Loucy (cell line): Measurements from ENCODE around the gene CCL5.
A peak's percentile ranks its signal among the peaks of the same experiment; 100 is the strongest.

Experiments used
- H2AFZ ChIP-seq: fragments of 200-600 bp; sonication (generic); 2 replicates; pipeline ENCODE4 v1.6.0; 2016; ENCODE audit warnings: antibody characterized with exemption, mild to moderate bottlenecking, low read length, moderate library complexity
- H3F3A ChIP-seq: fragments of 200-600 bp; 2 replicates; pipeline ENCODE4 v1.6.0; 2016; ENCODE audit warnings: antibody characterized with exemption, low read depth, mild to moderate bottlenecking
- H3K27me3 ChIP-seq: fragments of 200-600 bp; sonication (generic); 2 replicates; pipeline ENCODE4 v1.6.1; 2014; ENCODE audit warnings: low read length, mild to moderate bottlenecking; ENCODE audit not compliant: insufficient read depth, poor library complexity, severe bottlenecking
- H3K36me3 ChIP-seq: fragments of 200-600 bp; sonication (generic); 2 replicates; pipeline ENCODE4 v1.6.1; 2016; ENCODE audit warnings: low read length; ENCODE audit not compliant: insufficient read depth
- H3K4me1 ChIP-seq: fragments of 200-600 bp; sonication (generic); 2 replicates; pipeline ENCODE4 v1.5.1; 2014; ENCODE audit warnings: low read length, mild to moderate bottlenecking; ENCODE audit not compliant: insufficient read depth, poor library complexity, severe bottlenecking
- H3K4me2 ChIP-seq: fragments of 200-600 bp; sonication (generic); 2 replicates; pipeline ENCODE4 v1.6.0; 2014; ENCODE audit warnings: antibody characterized with exemption, low read length, low read depth, mild to moderate bottlenecking; ENCODE audit not compliant: poor library complexity, severe bottlenecking
- H3K4me3 ChIP-seq: fragments of 200-600 bp; sonication (generic); 2 replicates; pipeline ENCODE4 v1.5.1; 2014; ENCODE audit warnings: low read length, mild to moderate bottlenecking, mixed read lengths; ENCODE audit not compliant: poor library complexity, severe bottlenecking
- H3K79me2 ChIP-seq: fragments of 200-600 bp; sonication (generic); 2 replicates; pipeline ENCODE4 v1.6.1; 2014; ENCODE audit warnings: low read length; ENCODE audit not compliant: insufficient read depth
- H3K9ac ChIP-seq: fragments of 200-600 bp; sonication (generic); 2 replicates; pipeline ENCODE4 v1.6.0; 2014; ENCODE audit warnings: mild to moderate bottlenecking, low read depth, low read length, moderate library complexity; ENCODE audit not compliant: poor library complexity, severe bottlenecking
- H3K9me2 ChIP-seq: fragments of 200-600 bp; sonication (generic); replicated peaks from 2 replicates; pipeline ENCODE4 v1.6.1; 2016; ENCODE audit warnings: low read depth, low read length, mixed read lengths
- H3K9me3 ChIP-seq: fragments of 200-600 bp; sonication (generic); 2 replicates; pipeline ENCODE4 v1.6.1; 2014; ENCODE audit warnings: mild to moderate bottlenecking, antibody characterized with exemption, low read length, low read depth; ENCODE audit not compliant: insufficient read depth
- H4K20me1 ChIP-seq: fragments of 200-600 bp; sonication (generic); 2 replicates; pipeline ENCODE4 v1.6.0; 2014; ENCODE audit warnings: antibody characterized with exemption, low read length, mild to moderate bottlenecking; ENCODE audit not compliant: insufficient read depth, poor library complexity, severe bottlenecking
- EZH2phosphoT487 ChIP-seq: fragments of 200-600 bp; IDR thresholded peaks from 2 replicates; pipeline ENCODE4 v1.6.1; 2018; ENCODE audit warnings: antibody characterized with exemption, mild to moderate bottlenecking, moderate library complexity, borderline replicate concordance
- TF ChIP-seq, protein P1 (sequence below): fragments of 200-600 bp; sonication (generic); conservative IDR thresholded peaks from 2 replicates; pipeline ENCODE4 v1.5.1; 2014; ENCODE audit warnings: mild to moderate bottlenecking, antibody characterized with exemption, low read length

CCL5 gene

GRCh38 chr17:35876534-35876933 is 3.6 kb downstream of the CCL5 start:
- Histone ChIP-seq H3K9me2 (no peaks in the 10 kb centered on the region), H3F3A (no peaks in the 10 kb centered on the region), H3K4me2 (no peak overlapping the region), H3K9ac (no peak overlapping the region), H3K36me3 (no peaks in the 10 kb centered on the region), H3K27me3 (no peaks in the 10 kb centered on the region), H3K9me3 (no peaks in the 10 kb centered on the region), H3K4me1 (peaks cover 11% of the 10 kb centered on the region), H3K79me2 (no peaks in the 10 kb centered on the region), H4K20me1 (no peaks in the 10 kb centered on the region), H2AFZ (peak overlapping the region; percentile 26; the same call in 1 of the 2 replicates), H3K4me3 (no peak overlapping the region)
- TF ChIP-seq, protein P1, sequence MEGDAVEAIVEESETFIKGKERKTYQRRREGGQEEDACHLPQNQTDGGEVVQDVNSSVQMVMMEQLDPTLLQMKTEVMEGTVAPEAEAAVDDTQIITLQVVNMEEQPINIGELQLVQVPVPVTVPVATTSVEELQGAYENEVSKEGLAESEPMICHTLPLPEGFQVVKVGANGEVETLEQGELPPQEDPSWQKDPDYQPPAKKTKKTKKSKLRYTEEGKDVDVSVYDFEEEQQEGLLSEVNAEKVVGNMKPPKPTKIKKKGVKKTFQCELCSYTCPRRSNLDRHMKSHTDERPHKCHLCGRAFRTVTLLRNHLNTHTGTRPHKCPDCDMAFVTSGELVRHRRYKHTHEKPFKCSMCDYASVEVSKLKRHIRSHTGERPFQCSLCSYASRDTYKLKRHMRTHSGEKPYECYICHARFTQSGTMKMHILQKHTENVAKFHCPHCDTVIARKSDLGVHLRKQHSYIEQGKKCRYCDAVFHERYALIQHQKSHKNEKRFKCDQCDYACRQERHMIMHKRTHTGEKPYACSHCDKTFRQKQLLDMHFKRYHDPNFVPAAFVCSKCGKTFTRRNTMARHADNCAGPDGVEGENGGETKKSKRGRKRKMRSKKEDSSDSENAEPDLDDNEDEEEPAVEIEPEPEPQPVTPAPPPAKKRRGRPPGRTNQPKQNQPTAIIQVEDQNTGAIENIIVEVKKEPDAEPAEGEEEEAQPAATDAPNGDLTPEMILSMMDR = no peak
- TF ChIP-seq EZH2phosphoT487 = no peak

GRCh38 chr17:35875800-35876139 is 4.4 kb downstream of the CCL5 start:
- Histone ChIP-seq H3K36me3 (no peaks in the 10 kb centered on the region), H3K27me3 (no peaks in the 10 kb centered on the region), H3K79me2 (no peaks in the 10 kb centered on the region), H3K9ac (no peak overlapping the region), H3F3A (no peaks in the 10 kb centered on the region), H3K4me1 (peaks cover 14% of the 10 kb centered on the region), H3K4me2 (peak overlapping the region; percentile 30), H2AFZ (peak overlapping the region; percentile 91), H3K4me3 (no peak overlapping the region), H4K20me1 (no peaks in the 10 kb centered on the region), H3K9me3 (no peaks in the 10 kb centered on the region), H3K9me2 (no peaks in the 10 kb centered on the region)
- TF ChIP-seq, protein P1 = no peak
- no peak for TF ChIP-seq EZH2phosphoT487

- Histone ChIP-seq H2AFZ (peak overlapping the region; percentile 91), H3K4me2 (peak overlapping the region; percentile 30), H4K20me1 (no peaks in the 10 kb centered on the region), H3K4me1 (peaks cover 14% of the 10 kb centered on the region), H3K9ac (no peak overlapping the region), H3K27me3 (no peaks in the 10 kb centered on the region), H3K4me3 (no peak overlapping the region), H3K9me3 (no peaks in the 10 kb centered on the region), H3K79me2 (no peaks in the 10 kb centered on the region), H3F3A (no peaks in the 10 kb centered on the region), H3K36me3 (no peaks in the 10 kb centered on the region), H3K9me2 (no peaks in the 10 kb centered on the region)
- no peak for TF ChIP-seq EZH2phosphoT487
- TF ChIP-seq, protein P1 = no peak
These were observed 4.9 kb downstream of the CCL5 start for GRCh38 chr17:35875072-35875799.
